GM12873 (cell line): ENCODE data around the gene TMEM8B.

ENCODE experiments used
- CTCF ChIP-seq: IDR thresholded peaks from 2 replicates; pipeline ENCODE4 v1.5.1; 2012; ENCODE audit warnings: low read depth, mild to moderate bottlenecking, moderate library complexity, low read length, control low read depth; ENCODE audit not compliant: insufficient read depth; ENCODE audit errors: missing control alignments

TMEM8B gene

GRCh38 chr9:35844628-35845270 lies 15.7 kb downstream of the TMEM8B start:
- TF ChIP-seq CTCF, result no peak

GRCh38 chr9:35845824-35846771 lies 17.1 kb downstream of the TMEM8B start:
- no peak for TF ChIP-seq CTCF

- TF ChIP-seq CTCF, result no peak
Measured at GRCh38 chr9:35847792-35848572, 19.0 kb downstream of the TMEM8B start.

GRCh38 chr9:35852267-35852815 lies 23.3 kb downstream of the TMEM8B start:
- TF ChIP-seq CTCF, result no peak

- no peak for TF ChIP-seq CTCF
Measured at GRCh38 chr9:35852876-35853865, 24.1 kb downstream of the TMEM8B start.

GRCh38 chr9:35854091-35854762 lies 25.2 kb downstream of the TMEM8B start:
- TF ChIP-seq CTCF, result no peak
